Activated naive CD4-positive, alpha-beta T cell treated with Interleukin-2 at 50 U/mL for 16 hours (primary cell): ENCODE measurements around the gene MYO1E.
A peak's percentile ranks its signal among the peaks of the same experiment; 100 is the strongest.
"Not testable (repeated sequence)": the region's sequence is repeated elsewhere in the genome, so short reads cannot be mapped to it uniquely, and the experiment has no call there.

Experiments used
- DNase-seq: peaks from one replicate; pipeline ENCODE4 v3.0.0-alpha.2; 2020

The MYO1E gene

DNA sequence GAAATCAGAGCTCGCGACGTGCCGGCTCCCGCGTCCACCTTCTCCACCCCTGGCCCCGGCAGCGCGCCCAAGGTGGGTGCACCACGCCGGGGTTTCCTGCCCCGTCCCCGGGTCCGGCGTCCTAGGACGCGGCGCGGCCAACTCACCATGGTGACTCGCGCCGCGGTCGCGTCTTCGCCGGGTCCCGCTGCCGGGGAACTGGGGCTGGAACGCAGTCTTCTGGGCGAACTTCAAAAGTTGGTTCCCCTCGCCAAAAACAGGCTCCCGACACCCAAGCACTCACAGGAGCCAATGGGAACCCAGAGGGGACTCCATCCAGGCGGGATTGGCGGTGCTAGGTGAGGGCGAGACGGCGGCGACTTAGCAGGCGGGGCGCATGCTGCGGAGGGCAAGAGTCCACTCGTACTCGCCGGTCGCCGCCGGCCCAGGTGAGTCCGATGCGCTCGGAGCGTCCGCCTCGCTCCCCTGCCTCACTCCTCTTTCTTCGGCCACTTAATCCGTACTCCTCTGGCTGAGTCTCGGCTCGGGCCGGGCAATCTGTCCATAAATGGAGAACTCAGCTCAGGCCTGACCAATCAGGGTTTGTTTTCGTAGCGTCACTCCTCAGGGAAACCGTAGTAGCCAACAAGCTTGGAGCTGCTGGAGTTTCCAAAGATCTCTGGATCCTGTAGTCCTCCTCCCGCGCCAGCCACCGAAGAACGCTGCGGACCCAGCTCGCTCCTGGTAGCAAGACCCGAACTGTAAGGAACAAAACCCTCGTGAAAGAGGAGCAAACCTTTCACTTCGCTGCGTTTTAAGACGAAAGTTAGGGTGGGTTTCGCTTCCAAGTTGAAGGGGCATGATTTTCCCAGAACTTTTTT is at the start of gene MYO1E:
TSS of gene MYO1E (minus strand) at position 520 of the 860 bp plus-strand sequence. CDS start at position 149, 371 bp downstream.
- DNase-seq, result peak; percentile 6

DNA sequence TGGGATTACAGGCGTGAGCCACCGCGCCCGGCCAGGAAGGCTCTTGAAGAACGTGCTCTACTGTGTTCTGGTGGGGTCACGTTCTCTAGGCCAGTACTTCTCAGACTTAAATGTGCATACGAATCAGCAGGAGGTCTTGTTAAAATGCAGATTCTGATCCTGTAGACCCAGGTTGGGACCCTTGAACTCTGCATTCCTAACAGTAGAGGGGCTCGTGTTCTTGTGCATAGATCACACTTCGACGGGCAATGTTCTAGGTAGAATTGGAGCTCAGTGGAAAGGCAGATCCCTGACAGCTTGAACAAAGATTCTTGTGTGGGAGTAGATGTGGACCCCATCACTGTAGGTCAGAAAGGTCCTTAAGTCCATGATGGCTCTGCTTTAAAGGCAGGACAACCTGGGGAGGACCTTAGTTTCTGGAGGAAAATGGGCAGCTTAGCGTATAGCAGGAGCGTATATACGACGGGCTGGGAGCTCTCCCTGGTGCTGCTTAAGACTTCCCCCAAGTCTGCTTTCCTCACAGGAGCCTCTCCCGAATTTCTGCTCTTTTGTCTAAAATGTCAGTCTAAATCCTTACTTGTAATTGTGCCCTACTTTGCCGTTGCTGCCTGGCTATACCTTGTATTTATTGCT is 48.4 kb upstream of the MYO1E start:
- DNase-seq, result no peak

DNA sequence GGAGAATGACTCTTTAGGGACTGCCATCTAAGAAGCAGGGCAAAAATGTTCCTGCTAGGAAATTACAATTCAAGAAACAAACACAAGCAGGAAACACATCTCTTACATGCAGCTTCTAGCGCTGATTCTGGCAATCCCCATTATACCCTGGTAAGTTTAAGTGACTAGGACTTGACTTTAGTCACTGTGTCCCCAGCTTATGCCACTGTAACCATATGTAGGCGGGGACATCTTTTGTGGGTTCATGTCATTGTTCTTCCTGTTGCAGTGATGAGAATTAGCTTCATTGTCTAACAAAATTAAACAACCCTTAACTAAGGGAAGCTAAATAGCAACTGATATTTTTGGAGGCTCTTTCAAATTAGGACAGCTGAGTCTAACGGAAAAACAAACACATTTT is 47.4 kb upstream of the MYO1E start:
- no peak for DNase-seq

DNA sequence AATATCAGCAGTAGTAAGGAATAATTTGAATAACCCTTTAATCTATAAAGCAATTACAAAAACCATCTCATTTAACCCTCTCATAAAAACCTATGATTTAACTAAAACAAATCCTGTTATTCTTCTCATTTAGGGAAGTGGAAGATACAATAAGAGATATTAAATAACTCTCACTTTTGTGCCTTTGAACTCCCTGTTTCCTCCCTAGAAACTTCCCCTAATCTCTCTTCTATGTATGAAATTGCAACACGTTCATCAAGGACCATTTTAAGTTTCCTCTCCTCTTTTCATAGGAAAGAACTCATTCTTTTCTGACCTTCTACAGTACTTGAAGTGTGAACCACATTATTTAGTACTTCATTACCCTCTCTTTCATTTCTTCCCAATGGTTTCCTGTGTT is 46.5 kb upstream of the MYO1E start:
- DNase-seq, result no peak

DNA sequence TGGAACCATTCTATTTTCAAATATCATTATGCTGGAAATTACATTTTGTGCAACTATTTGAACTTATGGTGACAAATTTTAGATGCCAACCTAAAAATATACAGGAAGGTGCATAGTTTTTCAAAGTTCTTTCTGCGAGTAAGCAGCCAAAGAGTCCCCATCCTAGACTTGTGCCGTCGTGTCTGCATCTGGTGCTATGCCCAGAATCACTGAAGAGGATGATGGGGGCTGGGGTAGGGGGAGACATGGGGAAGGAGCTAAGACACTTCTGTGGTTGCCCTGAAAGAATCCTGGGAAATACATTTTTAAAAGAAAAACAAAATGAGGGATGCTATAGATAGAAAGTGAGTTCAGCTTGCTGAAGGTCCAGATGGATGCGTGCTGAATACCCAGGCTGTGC is 44.1 kb upstream of the MYO1E start:
- DNase-seq, result no peak

DNA sequence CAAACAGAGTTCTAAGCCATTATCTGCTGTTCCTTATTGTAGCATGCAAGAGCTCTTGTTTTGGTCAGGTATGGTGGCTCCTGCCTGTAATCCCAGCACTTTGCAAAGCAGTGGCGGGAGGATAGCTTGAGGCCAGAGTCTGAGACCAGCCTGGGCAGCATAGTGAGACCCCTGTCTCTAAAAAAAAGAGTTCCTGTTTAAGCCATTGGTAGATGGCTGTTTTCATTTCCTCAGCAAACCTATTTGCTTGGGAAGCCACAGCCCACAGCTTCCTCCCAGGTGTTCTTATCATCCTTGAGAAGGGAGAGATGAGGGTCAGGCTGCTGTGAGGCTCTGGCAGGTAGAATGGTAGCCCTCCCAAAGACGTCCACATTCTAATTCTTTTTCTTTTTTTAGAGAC is 40.9 kb upstream of the MYO1E start:
- DNase-seq, result no peak

DNA sequence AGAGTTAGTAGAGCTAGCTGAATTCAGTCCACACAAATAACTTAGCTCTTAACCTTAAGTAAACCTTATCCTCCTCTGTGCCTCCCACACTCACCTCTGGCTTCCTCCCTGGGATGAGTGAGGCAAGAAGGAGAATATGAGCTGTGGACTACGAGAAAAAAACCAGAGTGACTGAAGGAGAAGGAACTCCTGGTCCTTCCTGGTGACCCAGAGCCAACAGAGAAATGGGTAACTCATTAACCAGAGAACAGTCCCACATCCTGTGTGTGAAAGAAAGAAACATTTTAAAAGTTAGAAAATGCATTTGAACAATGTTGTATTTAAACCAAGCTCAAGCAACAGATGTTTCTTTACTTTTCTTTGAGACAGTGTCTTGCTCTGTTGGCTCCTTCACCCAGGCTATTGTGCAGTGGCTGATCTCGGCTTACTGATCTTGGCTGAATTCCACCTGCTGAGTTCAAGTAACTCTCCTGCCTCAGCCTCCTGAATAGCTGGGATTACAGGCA is 37.8 kb upstream of the MYO1E start:
- DNase-seq, result no peak

DNA sequence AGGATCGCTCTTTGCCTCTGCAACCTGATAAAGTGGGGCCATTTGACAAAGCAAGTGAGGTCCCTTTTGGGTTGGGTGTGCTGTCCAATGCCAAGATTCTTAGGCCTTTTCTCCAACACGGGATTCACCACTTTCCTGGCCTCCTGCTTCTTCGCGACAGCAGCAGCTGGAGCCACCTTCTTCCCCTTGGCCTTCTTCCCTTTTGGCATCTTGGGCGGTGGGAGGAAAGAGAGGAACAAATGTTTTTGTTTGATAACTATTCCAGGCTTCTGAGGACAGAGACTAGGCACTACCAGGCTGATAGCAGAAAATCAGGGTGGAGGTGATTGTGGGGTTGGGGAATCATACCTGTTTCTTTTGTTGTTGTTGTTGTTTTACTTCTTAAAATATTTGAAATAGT is 35.3 kb upstream of the MYO1E start:
- no peak for DNase-seq

DNA sequence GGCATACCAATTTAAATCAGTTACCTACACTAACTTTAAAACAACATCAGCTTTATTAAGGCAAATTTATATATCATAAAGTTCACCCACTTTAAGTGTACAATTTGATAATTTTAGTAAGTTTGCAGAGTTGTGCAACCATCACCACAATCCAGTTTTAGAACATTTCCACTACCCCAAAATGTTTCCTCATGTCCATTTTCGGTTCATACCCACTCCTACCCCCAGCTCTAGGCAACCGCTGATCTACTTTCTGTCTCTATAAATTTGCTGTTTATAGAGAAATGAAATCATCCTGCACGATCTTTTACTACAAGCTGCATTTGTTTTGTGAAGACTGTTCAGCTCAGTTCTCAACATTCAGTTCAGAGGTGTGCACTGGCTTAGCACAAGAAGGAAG is 33.8 kb upstream of the MYO1E start:
- no peak for DNase-seq

DNA sequence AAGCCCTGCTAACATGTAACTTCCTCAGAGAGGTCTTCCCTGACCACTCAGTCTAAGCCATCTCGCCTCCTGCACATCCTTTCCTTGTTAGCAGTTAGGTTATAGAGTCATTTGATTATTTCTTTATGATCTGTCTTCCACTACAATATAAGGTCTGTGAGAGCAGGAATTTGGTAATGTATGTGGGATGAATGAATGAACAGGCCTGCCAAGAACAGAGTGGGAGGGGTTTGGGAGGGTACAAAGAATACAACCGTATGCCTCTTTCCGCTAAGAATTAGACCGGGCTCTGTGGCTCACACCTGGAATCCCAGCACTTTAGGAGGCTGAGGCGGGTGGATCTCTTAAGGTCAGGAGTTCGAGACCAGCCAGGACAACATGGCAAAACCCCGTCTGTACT is 32.4 kb upstream of the MYO1E start:
- no peak for DNase-seq

DNA sequence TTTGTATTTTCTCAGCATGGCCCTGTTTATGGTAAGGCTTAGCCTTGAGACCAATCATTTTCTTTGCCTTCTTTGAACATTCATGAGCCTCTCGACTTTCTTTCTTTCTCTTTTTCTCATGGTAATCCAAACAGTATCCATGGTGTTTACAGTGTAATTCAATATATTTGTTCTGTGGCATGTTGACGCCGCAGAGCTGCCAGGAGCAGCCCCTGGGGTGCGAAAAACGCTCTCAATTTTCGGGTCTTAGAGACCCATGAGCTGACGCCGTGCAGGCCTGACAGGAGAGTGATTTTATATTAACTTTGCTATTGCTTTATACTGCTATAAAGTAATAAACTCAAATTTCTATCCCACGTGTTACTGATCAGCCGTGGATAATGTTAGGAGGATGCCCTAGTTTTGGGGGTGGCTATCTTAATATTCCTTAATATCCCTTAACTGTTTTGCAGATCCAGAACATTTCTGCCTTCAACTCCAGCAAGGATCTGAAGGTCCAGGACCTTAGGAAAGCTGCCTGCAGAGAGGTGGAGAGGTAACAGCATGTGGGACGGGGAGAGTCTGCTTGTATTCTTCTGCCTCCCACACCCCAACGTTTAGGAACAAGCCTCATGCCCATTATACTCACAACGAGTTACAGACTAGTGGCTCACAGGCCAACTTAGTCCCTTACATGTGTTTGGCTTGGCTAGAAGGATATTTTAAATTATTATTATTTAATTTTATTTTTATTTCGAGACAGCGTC is 29.3 kb upstream of the MYO1E start:
- DNase-seq, result no peak

DNA sequence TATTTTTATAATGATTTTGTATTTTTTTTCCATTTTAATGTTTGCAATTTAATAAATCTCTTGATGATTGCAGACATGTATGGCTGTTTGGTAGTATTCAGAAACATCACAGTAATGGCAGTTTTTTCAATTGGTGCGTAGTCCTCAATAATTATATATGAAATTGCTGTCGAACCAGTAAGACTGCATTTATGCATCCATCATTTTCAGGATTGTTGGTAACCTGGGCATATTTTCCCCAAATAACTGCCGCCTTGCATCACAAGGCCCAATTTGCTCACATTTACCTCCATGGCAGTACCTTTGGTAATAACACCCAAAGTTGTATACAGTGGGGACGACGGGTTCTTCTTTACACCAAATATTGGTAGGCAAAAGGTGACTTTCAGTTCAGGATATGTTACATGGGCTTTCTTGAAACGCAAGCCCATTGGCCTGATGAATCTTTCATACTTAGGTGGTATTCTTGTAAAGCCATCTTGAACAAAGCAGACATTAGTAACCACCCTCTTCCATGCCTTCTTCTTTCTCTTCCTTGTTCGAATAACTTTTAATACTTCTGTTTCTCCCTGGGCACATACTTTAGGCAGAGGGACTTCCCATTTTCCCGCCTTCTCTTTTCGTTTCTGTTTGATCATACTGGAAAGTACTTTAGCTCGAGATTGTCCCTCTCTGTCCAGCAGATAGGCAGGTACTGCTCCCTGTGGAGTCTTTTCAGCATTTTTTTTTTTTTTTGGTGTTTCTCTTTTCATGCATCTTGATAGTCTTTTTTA is 28.6 kb upstream of the MYO1E start:
- not testable (repeated sequence) for DNase-seq

DNA sequence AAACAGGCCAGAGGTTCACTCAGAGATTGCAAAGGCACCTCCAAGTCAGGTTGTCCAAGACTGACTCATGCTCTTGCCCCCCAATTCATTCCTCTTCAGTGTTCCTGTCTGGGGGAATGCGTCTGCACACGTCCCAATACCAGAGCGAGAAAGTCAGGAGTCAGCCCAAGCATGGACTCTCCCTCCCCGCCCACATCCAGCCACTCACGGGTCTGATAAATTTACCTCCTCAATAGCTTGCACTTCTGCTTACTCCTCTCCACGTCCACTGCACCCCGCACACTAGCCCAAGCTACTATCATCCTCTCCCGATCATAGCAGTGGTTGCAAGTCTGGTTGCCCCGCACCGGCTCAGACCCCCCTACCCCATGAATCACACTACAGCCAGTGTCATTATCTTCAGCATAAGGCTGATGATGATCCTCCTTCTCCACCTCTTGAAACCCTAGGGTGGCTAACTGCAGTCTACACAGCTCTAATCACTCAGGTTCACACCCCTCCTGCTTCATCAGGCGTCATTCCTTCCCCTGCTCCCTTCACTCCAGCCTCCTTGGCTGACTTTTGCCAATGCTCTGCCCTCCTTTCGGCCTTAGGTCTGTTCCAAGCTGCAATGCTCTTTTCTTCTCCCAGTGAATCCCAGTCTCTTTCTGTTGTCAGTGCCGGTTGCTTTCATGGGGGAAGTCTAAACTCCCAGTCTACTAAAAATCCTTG is 27.6 kb upstream of the MYO1E start:
- DNase-seq, result no peak

DNA sequence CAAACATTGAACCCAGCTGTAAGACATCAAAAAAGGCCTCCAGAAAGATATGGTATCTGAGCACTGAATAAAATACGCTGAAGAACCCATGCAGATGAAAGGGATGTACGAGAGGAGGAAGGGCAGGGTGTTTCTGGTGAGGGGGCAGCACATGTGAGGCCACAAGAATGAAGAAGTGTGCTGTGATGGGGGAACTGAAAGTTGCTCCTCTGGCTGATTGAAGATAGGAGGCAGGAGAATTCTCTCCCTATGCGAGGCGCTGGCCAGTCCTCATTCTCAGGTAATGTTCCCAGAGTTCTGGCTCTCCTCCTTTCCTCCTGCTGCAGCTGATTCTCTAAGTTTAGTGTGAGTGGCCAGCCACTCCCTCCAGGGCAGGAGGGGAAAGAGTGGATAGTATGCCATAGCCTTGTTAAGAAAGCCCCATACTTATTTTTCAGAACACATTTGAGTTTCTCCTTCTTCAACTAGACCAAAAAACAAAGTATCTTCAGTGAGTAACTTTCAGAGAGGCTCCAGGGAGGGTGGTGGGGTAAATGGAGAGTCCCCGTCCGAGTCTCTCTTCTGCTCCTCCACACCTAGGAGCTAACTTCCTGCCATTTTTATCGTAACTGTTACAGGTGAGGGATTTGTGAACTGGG is 26.9 kb upstream of the MYO1E start:
- DNase-seq, result no peak

DNA sequence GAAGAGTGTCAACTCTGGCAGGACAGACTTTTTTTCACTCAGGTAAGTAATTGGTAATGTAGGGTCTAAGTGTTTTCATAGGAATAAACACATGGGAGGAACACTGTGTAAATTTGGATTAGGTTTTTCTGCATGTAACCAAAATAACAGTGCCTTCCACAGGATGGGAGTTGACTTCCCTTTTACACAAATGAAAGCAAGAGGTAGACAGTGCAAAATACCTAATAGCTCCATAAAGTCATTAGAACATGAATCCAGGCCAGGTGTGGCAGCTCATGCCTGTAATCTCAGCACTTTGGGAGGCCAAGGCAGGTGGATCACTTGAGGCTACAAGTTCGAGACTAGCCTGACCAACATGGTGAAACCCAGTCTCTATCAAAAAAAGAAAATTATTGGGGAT is 25.5 kb upstream of the MYO1E start:
- no peak for DNase-seq

DNA sequence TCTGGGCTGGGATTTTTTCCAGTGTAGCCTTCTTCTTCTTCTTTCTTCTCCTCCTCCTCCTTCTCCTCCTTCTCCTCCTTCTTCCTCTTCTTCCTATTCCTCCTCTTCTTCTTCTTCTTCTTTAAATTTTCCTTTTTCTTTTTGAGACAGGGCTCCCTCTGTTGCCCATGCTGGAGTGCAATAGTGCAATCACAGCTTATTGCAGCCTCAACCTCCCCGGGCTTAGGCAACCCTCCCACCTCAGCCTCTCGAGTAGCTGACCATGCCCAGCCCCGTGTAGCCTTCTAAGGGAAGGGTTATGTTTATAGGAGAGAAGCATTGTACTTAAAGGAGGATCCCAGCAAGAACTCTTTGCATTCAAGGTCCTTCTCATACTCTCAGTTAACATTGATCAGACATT is 24.0 kb upstream of the MYO1E start:
- no peak for DNase-seq

DNA sequence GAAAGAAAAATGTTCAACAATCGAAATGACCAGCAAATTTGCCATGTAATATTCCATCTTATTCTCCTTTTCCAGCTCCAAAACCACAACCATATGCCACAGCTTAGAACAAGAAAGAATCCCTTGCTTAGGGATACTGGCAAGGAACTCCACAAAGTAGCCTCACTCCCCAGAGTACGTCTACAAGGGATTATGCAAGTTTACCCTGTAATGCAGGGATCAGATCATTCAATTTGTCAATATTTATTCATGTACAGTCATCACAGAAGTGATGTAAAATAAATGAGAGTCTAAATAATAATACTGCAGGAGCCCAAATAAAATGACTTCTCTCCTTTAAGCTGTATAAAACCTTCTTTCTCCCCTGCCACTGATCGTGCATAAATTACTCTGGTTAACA is 23.5 kb upstream of the MYO1E start:
- DNase-seq, result no peak

DNA sequence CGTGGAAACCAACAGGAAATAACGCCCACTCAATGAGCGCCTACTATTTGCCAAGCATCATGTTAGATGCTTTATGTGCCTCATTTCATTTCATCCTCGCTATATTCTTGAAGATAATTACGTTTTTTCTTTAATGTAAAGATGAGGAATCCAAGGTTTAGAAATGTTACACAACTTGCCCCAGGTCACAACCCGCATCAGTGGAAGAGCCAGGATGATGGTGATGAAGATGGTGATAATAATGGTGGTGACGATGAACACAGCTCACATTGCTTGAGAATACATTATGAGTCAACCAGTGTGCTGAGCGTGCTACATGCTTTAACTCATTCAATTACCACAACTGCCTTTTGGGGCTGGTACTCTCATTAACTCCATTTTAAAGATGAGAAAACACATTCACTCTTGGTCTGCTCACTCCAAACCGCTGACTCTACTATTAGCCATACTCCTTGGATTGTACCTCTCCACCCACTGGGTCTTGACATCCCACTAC is 21.5 kb upstream of the MYO1E start:
- no peak for DNase-seq

DNA sequence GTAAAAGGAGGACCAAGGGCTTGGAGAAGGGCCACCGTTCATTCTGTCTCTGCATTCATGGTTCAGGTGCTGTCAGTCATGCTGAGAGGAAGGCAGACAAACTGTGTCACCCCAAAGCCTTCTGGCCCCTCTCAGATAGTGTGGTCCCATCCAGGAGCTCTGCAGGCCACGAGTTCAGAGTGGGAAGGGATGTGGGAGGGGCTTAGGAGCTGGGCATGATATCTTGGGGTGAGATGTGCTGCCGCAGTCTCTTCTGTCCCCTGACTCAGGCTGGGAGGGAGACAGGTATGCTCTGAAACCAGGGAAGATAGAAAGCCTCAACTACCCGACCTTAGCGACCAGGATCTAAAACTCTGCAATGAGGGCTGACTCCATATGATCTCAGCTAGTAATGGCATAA is 19.6 kb upstream of the MYO1E start:
- DNase-seq, result no peak

DNA sequence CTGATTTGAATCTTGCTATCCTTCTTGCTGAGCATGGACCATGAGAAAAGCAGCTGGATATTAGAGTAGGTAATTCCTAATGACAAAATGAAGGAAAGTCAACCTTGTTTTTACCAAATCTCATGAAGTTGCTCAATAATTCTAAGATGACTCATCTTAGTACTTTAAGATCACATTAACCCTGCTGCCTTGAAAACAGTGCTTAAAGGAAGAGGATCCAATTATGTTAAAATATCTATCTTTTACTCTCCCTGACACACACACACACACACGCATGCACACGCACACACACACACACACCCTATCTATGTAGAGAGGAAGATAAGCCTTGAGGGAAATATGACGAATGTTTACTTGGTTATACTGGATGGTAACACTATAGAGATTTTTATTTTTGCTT is 16.0 kb upstream of the MYO1E start:
- DNase-seq, result no peak

DNA sequence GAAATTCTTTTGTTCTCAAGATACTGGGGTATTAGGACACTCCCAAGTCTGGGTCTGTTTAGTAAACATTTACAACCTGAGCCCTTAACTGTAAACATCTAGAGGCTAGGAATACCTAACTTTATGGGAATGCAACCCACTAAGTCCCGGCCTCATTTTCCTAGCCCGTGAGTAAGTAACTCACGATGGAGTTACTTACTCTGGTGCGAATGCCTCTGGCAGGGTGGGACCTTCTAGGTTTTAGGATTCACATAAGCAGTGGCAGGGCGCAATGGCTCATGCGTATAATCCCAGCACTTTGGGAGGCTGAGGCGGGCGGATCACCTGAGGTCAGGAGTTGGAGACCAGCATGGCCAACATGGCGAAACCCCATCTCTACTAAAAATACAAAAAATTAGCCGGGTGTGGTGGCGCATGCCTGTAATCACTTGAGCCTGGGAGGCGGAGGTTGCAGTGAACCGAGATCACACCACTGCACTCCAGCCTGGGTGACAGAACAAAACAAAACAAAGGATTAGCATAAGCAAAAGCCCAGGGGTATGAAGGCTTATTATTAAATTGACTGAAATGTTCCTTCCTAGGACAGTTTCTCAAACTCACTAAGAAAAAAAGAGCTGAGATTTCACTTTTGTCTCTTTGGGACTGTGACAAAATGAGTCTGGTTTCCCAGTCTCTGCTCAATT is 14.7 kb upstream of the MYO1E start:
- DNase-seq, result not testable (repeated sequence)
